GM12864 (cell line): ENCODE measurements around the gene IL31.

ENCODE experiments used
- DNase-seq: peaks from one replicate; pipeline ENCODE4 v3.0.0-alpha.2; 2011; ENCODE audit warnings: low read depth
- H3K4me3 ChIP-seq: 2 replicates; pipeline ENCODE4 v1.5.1; 2011; ENCODE audit warnings: mild to moderate bottlenecking, low read depth, low read length, control low read depth
- CTCF ChIP-seq: IDR thresholded peaks from 2 replicates; pipeline ENCODE4 v1.5.1; 2011; ENCODE audit warnings: low read depth, mild to moderate bottlenecking, moderate library complexity, low read length, control low read depth, inconsistent platforms; ENCODE audit errors: missing control alignments

Gene IL31

GRCh38 chr12:122126342-122126635 lies 47.7 kb downstream of the IL31 start:
- TF ChIP-seq CTCF: no peak
- H3K4me3 ChIP-seq: no peak overlapping the region
- DNase-seq: no peak

- no peak overlapping the region for H3K4me3 ChIP-seq
- TF ChIP-seq CTCF: no peak
- no peak for DNase-seq
Measured at GRCh38 chr12:122125452-122126341, 48.3 kb downstream of the IL31 start.

GRCh38 chr12:122124370-122124769 lies 49.7 kb downstream of the IL31 start:
- TF ChIP-seq CTCF: no peak
- no peak for DNase-seq

GRCh38 chr12:122123761-122124145 lies 50.3 kb downstream of the IL31 start:
- H3K4me3 ChIP-seq: no peak overlapping the region
- no peak for TF ChIP-seq CTCF
- DNase-seq: no peak

More at GRCh38 chr12:122124370-122124769, 49.7 kb downstream of the IL31 start:
- H3K4me3 ChIP-seq: no peak overlapping the region

GRCh38 chr12:122123051-122123760 lies 50.8 kb downstream of the IL31 start:
- H3K4me3 ChIP-seq: no peak overlapping the region
- TF ChIP-seq CTCF: peak; percentile 69
- no peak for DNase-seq
